Skeletal muscle tissue (tissue), 4 donors: ENCODE measurements around the gene IL5RA. TPM values are rescaled to one million over a fixed set of nuclear protein-coding genes. Genes with fewer than 3 reads are reported as not detected.
A peak's percentile ranks its signal among the peaks of the same experiment; 100 is the strongest.

Experiments
- H3K27ac ChIP-seq: one replicate; pipeline ENCODE4 v1.7.0; 2013; ENCODE audit warnings: mild to moderate bottlenecking, low read depth, low read length, inconsistent platforms
- H3K27me3 ChIP-seq, 3 donors: one replicate each; pipeline ENCODE4 v1.7.0; 2013; ENCODE audit warnings: low read length in 3 of 3; ENCODE audit not compliant: control insufficient read depth in 3 of 3, insufficient read depth in 3 of 3
- H3K36me3 ChIP-seq, 3 donors: one replicate each; pipeline ENCODE4 v1.7.0; 2013; ENCODE audit warnings: low read length in 3 of 3; ENCODE audit not compliant: control insufficient read depth in 3 of 3, insufficient read depth in 3 of 3
- H3K4me1 ChIP-seq, 3 donors: one replicate each; pipeline ENCODE4 v1.7.0; 2013; ENCODE audit warnings: low read length in 3 of 3, mild to moderate bottlenecking in 3 of 3; ENCODE audit not compliant: control insufficient read depth in 3 of 3, insufficient read depth in 3 of 3
- H3K4me3 ChIP-seq, 3 donors: one replicate each; pipeline ENCODE4 v1.7.0; 2013; ENCODE audit warnings: low read length in 3 of 3
- H3K9ac ChIP-seq, 3 donors: one replicate each; pipeline ENCODE4 v1.7.0; 2013; ENCODE audit warnings: low read length in 3 of 3, mild to moderate bottlenecking in 3 of 3, moderate library complexity in 2 of 3, low read depth in 1 of 3
- H3K9me3 ChIP-seq, 3 donors: one replicate each; pipeline ENCODE4 v1.7.0; 2013; ENCODE audit warnings: low read length in 3 of 3; ENCODE audit not compliant: control insufficient read depth in 3 of 3
- total RNA-seq: library from RNA; depleted of rRNA; stranded (reverse); fragments of >200 nt; gene quantifications from one replicate; pipeline ENCODE4 v1.2.3, GENCODE V29; 2014
- donor health status: Osteomylitis.

The IL5RA gene
- total RNA-seq, 1 donor from 2014 or later, result not detected

DNA sequence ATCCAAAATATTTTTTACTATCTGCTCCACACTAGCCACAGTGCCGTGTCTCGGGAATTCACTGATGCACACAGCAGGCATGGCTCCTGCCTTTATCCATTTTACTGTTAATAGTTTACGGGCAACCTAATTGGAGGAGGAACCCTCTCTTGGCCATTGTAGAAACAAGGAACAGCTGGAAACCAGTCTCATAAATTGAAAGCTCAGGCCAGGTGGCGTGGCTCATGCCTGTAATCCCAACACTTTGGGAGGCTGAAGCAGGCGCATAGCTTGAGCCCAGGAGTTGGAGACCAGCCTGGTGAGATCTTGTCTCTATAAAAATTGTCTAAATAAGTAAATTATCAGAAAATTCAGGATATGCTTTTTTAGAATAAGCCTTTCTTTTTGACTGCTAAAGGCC lies 39.0 kb downstream of the IL5RA start:
- H3K4me1 ChIP-seq, result no peaks in the 10 kb centered on the region
- H3K27me3 ChIP-seq, result no peaks in the 10 kb centered on the region
- H3K36me3 ChIP-seq, result no peaks in the 10 kb centered on the region
- H3K9me3 ChIP-seq, result no peaks in the 10 kb centered on the region
- H3K9ac ChIP-seq, result no peak overlapping the region
- no peak overlapping the region for H3K27ac ChIP-seq
- H3K4me3 ChIP-seq, result no peak overlapping the region

DNA sequence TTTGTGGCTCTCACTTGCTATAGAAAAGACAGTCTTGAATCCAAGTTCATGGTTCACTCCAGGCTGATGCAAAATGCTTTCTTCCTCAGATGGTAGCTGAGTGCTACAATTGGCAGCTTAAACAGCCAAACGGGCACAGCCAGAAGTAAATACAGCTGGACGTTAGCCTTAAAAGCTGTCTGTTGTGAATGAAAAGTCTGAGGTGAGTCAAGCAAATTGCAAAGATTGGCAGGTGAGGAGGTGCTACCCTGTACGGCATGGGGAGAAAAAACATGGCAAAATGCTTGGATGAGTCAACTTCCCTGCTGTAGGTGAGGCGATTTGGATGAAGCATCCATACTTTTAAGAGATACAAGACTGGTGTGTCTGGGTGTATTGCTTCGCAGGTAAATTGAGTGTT lies 40.5 kb downstream of the IL5RA start:
- no peaks in the 10 kb centered on the region for H3K4me1 ChIP-seq
- no peak overlapping the region for H3K27ac ChIP-seq
- H3K9ac ChIP-seq, result no peak overlapping the region
- no peaks in the 10 kb centered on the region for H3K36me3 ChIP-seq
- no peaks in the 10 kb centered on the region for H3K9me3 ChIP-seq
- no peak overlapping the region for H3K4me3 ChIP-seq
- H3K27me3 ChIP-seq, result no peaks in the 10 kb centered on the region

DNA sequence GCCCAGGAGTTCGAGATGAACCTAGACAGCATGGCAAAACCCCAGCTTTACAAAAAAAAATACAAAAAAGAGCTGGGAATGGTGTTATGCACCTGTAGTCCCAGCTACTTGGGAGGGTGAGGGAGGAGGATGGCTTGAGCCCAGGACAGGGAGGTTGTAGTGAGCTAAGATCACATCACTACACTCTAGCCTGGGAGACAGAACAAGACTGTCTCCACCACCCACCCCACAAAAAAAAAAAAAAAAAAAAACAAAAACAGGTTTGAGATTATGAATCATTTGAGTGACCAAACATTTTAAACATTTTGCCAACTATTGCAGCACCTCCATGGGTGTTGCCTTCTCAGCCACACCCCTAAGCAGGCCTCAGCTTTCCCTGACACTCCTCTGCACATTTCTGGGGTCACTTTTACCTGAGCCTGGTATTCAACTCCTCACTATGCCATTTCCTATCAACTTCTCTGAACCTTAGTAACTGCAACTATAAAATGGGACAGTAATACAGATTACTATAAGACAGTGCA lies 41.8 kb downstream of the IL5RA start:
- H3K4me3 ChIP-seq, result no peak overlapping the region
- H3K4me1 ChIP-seq, result no peaks in the 10 kb centered on the region
- H3K9me3 ChIP-seq, result no peaks in the 10 kb centered on the region
- no peak overlapping the region for H3K9ac ChIP-seq
- H3K27me3 ChIP-seq, result no peaks in the 10 kb centered on the region
- no peaks in the 10 kb centered on the region for H3K36me3 ChIP-seq
- H3K27ac ChIP-seq, result no peak overlapping the region

DNA sequence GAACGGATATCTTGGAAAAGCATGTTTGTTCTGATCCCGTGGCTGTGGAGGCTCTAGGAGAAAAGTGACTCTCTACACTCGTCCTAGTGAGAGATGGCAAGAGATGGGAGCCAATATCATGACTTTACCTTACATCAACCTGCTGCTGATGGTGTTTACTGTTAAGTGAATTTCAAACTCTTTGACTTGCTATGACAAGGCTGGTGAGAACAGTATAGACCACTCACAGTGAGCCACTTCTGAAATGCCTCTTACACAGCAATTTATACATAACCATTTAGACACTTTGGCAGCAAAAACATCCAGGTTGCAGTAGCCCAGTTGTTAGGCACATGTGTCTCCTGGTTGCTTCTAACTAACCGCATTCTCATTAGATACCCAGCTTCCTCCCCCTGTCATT lies 43.3 kb downstream of the IL5RA start:
- Histone ChIP-seq H3K27me3 (no peaks in the 10 kb centered on the region), H3K4me1 (no peaks in the 10 kb centered on the region), H3K9ac (no peak overlapping the region), H3K4me3 (no peak overlapping the region), H3K36me3 (no peaks in the 10 kb centered on the region), H3K27ac (no peak overlapping the region), H3K9me3 (no peaks in the 10 kb centered on the region)

DNA sequence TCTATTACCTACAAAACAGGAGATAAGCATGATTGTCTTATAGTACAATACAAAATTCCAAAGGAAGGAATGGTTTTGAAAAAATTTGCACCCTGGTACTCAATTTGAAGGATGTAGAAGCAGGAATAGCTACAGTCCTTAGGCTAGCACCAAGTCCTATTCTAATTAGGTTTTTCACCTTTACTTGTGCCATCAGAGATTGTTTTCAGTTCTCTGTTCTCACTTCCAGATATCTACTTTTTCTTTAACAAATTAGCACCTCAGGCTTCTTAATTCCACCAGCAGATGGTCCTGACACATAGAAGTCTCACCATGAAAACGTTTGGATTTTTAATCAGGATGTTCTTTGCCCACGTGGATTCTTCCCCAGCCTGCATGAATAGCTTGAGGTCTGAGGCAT lies 43.8 kb downstream of the IL5RA start:
- Histone ChIP-seq H3K4me3 (no peak overlapping the region), H3K9me3 (no peaks in the 10 kb centered on the region), H3K4me1 (no peaks in the 10 kb centered on the region), H3K9ac (no peak overlapping the region), H3K36me3 (no peaks in the 10 kb centered on the region), H3K27me3 (no peaks in the 10 kb centered on the region), H3K27ac (no peak overlapping the region)

DNA sequence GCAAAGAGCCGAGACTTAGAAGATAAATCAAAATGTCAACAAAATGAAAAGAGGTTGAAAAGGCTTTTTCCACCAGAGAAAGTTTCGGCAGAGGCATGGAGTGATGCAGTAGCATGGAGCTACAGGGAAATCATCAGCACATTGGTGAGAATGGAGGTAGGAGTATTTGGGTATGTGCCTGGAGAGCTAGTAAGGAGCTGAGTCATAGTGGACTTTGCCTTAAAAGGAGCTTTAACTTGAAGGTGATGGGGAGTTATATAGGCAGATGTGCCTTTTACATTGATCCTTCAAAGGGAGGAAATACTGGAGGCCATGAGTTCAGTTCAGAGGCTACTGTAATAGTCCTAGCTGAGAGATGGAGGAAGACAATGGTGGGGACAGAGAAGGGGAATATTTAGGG lies 44.3 kb downstream of the IL5RA start:
- Histone ChIP-seq H3K36me3 (no peaks in the 10 kb centered on the region), H3K4me1 (no peaks in the 10 kb centered on the region), H3K9ac (no peak overlapping the region), H3K9me3 (no peaks in the 10 kb centered on the region), H3K4me3 (no peak overlapping the region), H3K27ac (no peak overlapping the region), H3K27me3 (no peaks in the 10 kb centered on the region)

DNA sequence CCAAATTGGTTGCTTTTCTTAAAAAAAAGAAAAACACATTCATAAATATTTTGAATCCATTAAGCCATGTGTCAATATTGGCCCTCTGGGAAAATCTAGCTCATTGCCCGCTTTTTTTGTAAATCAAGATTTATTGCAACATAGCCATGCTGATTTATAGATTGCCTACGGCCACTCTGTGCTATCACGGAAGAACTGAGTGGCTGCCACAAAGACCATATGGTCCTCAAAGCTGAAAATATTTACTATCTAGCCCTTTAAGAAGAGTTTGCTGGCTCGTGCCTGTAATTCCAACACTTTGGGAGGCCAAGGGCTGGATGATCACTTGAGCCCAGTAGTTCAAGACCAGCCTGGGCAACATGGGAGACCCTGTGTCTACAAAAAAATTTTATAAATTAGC lies 45.9 kb downstream of the IL5RA start:
- no peak overlapping the region for H3K27ac ChIP-seq
- H3K27me3 ChIP-seq, result no peaks in the 10 kb centered on the region
- H3K9me3 ChIP-seq, result no peaks in the 10 kb centered on the region
- no peaks in the 10 kb centered on the region for H3K4me1 ChIP-seq
- no peak overlapping the region for H3K4me3 ChIP-seq
- H3K9ac ChIP-seq, result no peak overlapping the region
- no peaks in the 10 kb centered on the region for H3K36me3 ChIP-seq

DNA sequence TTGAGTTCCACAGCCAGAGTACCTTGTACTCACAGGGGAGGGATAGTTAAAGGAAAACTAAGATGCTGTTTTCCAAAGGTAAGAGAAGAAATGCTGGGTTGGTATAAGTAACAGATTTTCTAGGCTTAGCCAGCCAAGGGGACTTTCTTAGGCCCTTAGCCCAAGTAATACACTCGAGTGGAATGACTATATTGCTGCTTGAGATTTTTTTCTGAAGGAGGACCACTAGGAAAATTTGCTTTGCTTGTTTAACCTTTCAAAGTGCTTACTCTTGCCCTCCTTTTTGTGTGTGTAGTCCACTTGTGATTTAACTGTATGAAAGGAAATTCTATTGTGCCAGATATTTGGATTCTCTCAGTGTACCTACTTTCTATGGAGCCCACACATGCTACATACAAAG lies 50.5 kb downstream of the IL5RA start:
- Histone ChIP-seq H3K36me3 (no peaks in the 10 kb centered on the region), H3K9ac (no peak overlapping the region), H3K4me3 (no peak overlapping the region), H3K27me3 (no peaks in the 10 kb centered on the region), H3K9me3 (no peaks in the 10 kb centered on the region), H3K4me1 (no peaks in the 10 kb centered on the region), H3K27ac (no peak overlapping the region)

DNA sequence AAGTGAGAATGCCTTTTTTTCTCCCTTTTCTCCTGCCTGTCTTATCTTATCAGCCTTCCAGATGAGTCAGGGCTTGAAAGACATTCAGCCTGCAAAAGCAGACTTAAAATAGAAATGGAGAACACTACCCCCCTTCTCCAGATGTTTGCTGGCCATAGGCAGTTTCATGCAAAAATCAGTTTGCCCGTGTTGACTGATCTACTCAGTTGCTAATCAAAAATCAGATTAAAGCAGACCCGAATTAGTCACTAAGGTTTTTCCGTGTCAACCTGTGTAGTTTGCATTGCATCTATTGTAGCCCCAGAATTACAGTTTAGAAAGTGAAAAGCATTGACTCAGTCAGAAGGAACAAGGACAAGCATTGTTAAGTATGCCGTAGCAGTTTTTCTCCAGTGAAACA lies 56.2 kb downstream of the IL5RA start:
- H3K27me3 ChIP-seq, result no peaks in the 10 kb centered on the region
- no peak overlapping the region for H3K4me3 ChIP-seq
- no peaks in the 10 kb centered on the region for H3K4me1 ChIP-seq
- no peaks in the 10 kb centered on the region for H3K36me3 ChIP-seq
- H3K9ac ChIP-seq, result no peak overlapping the region
- no peak overlapping the region for H3K27ac ChIP-seq
- no peaks in the 10 kb centered on the region for H3K9me3 ChIP-seq

DNA sequence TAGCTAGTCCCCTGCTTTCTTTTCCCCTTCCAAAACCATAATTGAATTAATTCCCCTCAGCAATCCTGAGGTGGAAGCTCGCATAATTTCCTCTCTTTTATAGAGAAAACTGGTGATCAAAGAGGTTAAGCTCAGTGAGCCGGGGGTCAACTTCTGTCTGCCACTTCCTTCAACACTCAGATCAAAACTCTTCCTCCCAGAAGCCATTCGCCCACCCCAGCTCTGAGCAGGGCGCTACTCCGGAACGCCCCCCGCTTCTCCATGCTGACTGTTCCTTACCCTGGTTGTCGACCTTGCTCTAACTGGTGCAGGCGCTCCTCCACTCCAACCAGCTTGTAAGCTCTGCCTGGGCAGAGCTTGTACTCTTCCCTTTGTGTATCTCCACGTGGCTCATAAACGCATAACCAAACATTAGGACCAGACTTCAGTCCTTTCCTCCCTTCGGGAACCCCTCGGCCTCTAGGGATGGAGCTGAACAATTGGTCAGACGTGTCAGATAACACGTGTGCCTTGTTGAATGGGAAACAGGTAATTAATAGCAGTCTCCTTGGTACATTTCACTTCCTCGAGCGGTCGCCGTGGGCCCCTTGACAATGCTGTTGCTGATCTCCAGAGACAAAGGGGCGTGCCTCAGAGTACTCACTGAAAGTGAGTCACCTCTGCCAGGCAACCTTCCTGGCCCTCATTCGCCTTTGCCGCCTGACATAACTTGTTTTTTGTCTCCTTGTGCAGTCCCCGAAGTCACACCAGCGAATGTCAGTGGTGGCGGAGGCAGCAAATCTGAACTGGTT lies 71.8 kb downstream of the IL5RA start:
- Histone ChIP-seq H3K9ac (no peak overlapping the region), H3K4me1 (no peaks in the 10 kb centered on the region), H3K27ac (peak overlapping the region; percentile 25), H3K36me3 (no peaks in the 10 kb centered on the region), H3K27me3 (peaks cover 0 to 2% (median 0%) of the 10 kb centered on the region in 3 donors), H3K9me3 (no peaks in the 10 kb centered on the region), H3K4me3 (no peak overlapping the region)
